GM13977 (cell line): ENCODE measurements around the gene COL2A1.

ENCODE experiments used
- DNase-seq: peaks from one replicate; pipeline ENCODE4 v3.0.0; 2012; ENCODE audit warnings: low spot score
- in situ Hi-C: fragments of 300-500 bp; cut with MboI; formaldehyde crosslinking; loops from one replicate; pipeline ENCODE4 v1.12.0; 2022; ENCODE audit warnings: low sequenced_read_pairs, low pct_unique_long_range_greater_than_20kb, mixed read lengths, inconsistent platforms; ENCODE audit not compliant: unreplicated experiment
- TF ChIP-seq, protein P1 (sequence below): IDR thresholded peaks from 2 replicates; pipeline ENCODE4 v1.5.1; 2012; ENCODE audit warnings: mild to moderate bottlenecking, control low read depth; ENCODE audit not compliant: insufficient read depth; ENCODE audit errors: extremely low read depth, missing control alignments

Gene COL2A1

DNA sequence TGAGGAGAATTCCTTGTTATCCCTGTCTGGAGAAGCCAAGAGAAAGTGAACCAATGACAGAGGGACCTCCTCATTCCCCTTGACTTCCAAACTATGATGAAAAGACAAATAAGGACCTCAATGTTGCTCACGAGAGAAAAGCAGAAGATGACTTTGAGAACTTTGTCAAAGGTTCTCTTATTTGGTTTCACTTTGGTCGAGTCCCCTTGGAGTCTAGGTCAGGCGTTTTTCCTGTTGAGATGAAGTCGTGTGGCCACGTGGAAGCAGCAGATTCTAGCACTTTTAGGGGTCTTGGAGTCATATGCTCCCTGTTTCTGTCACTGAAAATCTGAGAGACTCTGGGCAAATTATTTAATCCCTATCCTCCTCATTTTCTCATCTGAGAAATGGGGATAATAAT, 33.8 kb upstream of the COL2A1 start:
- in situ Hi-C loops, result no loop called here
- no peak for DNase-seq
- TF ChIP-seq, protein P1, sequence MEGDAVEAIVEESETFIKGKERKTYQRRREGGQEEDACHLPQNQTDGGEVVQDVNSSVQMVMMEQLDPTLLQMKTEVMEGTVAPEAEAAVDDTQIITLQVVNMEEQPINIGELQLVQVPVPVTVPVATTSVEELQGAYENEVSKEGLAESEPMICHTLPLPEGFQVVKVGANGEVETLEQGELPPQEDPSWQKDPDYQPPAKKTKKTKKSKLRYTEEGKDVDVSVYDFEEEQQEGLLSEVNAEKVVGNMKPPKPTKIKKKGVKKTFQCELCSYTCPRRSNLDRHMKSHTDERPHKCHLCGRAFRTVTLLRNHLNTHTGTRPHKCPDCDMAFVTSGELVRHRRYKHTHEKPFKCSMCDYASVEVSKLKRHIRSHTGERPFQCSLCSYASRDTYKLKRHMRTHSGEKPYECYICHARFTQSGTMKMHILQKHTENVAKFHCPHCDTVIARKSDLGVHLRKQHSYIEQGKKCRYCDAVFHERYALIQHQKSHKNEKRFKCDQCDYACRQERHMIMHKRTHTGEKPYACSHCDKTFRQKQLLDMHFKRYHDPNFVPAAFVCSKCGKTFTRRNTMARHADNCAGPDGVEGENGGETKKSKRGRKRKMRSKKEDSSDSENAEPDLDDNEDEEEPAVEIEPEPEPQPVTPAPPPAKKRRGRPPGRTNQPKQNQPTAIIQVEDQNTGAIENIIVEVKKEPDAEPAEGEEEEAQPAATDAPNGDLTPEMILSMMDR, result no peak

DNA sequence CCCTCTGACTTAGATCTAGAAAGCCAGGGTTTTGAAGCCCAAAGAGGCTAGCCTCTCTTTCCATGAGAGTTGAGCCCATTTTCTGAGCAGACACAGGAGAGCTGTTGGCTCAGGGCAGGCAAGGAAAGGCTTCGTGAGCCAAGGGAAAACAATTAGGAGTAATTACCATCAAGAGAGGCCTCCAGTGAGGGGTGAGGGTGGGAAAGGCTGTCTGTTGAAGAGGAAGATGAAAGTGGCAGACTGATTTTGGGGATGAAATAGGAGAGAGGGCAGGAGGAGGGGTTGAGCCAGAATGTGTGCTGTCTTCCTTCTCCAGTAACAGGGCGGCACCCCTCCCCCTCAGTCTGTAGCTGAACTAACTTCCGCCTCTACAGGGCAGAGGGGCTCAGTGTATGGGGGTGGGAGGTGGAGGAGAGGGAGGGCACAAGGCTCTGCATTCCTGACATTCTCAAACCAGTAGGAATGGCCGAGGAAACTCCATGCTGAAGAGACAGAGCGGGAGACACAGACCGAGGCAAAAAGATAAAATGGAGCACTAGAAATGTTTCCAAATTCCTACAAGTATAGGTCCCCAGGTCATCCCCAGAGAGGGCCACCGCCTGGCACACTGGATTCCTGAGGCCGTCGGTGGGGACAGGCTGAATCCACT, 33.1 kb upstream of the COL2A1 start:
- in situ Hi-C loops, result no loop called here
- TF ChIP-seq, protein P1, result no peak
- no peak for DNase-seq

DNA sequence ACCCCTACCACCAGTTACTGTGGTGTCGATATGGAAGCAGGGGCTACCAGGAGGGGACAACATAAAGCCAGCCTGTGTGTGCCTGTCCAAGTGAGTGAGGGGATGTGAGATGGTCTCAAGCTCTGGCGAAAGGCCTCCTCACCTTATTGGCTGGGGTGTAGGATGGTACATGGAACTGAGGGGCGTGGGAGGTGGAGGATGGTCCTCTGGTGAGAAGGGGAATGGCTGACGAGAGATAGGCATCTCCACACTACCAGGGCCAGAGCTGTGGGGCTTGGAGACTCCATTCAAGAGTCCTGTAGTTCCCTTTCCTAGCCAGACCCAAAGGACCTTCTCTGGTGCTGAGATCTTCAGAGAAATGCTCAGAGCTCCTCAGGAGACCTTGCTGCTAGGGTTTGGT, 32.5 kb upstream of the COL2A1 start:
- TF ChIP-seq, protein P1, result no peak
- in situ Hi-C loops, result no loop called here
- DNase-seq, result no peak

DNA sequence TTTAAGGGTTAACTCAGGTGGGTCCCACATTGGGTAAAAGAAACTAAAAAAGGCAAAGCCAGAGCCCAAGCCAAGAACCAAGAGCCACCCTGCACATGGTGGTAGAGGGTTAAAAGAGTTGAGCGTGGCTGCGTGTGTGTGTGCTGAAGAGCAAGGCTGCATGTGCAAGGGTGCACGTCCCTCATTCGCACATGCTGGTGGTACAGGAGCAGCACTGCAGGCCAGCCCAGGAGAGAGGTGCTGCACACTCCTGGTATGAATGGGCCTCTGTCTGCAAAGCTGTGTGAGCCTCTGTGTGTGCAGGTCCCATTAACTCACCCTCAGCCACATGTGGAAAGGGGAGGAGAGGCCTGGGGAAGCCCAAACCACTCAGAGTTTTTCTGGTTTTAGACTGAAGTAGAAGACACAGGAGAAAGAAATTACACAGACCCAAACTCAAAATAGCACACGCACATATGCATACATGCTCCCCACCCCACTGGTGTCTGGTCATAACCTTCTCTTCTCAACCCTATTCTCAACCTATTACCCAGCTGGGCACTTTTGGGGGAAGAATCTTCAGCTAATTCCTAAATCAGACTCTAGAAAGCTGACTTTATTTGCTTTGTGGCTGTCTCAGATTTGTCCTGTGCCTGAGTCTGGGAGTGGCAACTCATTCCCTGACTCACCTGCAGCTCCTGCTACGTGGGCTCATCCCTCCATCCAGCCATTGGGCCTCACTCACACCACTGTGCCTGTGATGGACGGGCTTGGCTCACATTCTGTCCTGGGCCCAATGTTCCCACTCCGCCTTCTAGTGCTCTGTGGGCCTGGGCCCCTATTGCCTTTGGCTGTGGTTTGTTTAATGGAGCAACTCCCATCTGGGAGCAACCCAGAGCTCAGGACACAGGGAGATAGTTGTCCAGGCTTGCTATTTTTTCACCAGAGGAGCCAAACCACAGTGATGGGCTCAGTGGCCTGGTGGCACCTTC, 30.8 kb upstream of the COL2A1 start:
- in situ Hi-C loops, result no loop called here
- TF ChIP-seq, protein P1, result no peak
- no peak for DNase-seq

DNA sequence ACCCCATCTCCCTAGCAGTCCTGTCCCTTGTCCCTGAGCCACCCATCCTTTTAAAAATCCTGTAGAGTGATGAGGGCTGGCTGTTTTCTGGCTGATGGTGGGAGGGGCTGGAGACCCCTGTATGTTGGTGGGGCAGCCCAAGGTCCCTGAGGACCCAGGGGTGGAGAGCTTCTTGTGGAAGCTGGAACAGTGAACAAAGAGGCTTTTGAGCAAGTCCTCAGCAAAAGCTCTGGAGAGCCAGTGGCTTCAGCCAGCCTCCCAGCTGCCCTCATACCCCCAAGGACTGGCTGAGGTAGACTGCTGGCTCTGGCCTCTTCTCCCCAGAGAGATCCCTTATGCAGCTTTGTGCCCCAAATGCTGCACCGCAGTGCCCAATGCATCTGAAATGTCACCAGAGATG, 29.2 kb upstream of the COL2A1 start:
- in situ Hi-C loops, result no loop called here
- TF ChIP-seq, protein P1, result no peak

DNA sequence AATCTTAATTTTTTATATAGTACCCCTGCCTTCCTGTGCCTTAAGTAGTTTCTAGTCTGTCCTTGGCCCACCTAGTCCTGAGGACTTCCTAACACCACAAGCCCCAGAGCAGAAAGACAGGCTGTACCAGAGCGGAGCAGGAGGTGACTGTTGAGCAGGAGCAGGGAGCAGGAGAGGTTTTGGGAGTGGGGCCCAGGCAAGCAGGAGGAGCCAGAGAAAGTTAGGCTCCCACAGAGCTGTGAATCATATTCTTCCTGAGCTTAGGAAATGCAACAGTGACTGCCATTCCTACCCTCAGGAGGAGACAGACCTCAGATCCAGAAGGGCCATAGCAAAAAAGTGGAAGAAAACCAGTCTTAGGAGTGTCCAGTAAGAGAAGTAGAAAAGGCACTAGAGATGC, 28.3 kb upstream of the COL2A1 start:
- TF ChIP-seq, protein P1, result no peak
- DNase-seq, result no peak
- in situ Hi-C loops, result no loop called here

More for the DNA sequence above, 29.2 kb upstream of the COL2A1 start:
- no peak for DNase-seq
